Astrocyte (in vitro differentiated cells and primary cell): ENCODE results near the gene OR6C76.

Experiments used
- EZH2 ChIP-seq: IDR thresholded peaks from 2 replicates; pipeline ENCODE4 v1.6.1; 2012; ENCODE audit warnings: mild to moderate bottlenecking, low read length, inconsistent platforms; ENCODE audit not compliant: insufficient read depth
- TF ChIP-seq, protein P1 (sequence below): IDR thresholded peaks from 2 replicates; pipeline ENCODE4 v1.5.1; 2011; ENCODE audit warnings: low read depth, mild to moderate bottlenecking, inconsistent platforms, low read length, moderate library complexity; ENCODE audit not compliant: insufficient read depth

DNA sequence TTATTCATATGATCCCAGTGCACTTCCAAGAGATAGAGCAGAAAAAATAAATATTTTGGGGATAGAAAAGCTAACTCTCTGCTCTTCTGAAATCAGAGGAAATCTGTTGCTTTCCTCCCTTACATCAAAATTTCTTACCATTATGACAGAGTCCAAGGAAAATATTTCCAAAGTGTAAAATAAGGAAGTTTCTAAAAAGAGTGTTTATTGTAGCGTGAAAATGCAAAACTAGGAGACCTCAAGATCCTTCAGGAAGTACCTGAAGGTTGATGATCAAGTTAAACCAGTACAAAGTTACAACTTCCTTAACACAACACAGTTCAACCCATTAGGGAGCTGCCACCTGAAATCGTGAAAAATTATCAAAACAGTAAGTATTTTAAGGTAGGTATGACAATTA, 17.7 kb downstream of the OR6C76 start, which contains the start of gene OR6C2:
- TF ChIP-seq, protein P1, sequence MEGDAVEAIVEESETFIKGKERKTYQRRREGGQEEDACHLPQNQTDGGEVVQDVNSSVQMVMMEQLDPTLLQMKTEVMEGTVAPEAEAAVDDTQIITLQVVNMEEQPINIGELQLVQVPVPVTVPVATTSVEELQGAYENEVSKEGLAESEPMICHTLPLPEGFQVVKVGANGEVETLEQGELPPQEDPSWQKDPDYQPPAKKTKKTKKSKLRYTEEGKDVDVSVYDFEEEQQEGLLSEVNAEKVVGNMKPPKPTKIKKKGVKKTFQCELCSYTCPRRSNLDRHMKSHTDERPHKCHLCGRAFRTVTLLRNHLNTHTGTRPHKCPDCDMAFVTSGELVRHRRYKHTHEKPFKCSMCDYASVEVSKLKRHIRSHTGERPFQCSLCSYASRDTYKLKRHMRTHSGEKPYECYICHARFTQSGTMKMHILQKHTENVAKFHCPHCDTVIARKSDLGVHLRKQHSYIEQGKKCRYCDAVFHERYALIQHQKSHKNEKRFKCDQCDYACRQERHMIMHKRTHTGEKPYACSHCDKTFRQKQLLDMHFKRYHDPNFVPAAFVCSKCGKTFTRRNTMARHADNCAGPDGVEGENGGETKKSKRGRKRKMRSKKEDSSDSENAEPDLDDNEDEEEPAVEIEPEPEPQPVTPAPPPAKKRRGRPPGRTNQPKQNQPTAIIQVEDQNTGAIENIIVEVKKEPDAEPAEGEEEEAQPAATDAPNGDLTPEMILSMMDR, result no peak
- no peak for TF ChIP-seq EZH2
